GM18505 (cell line): ENCODE measurements around the gene CTSF.
"Not testable (repeated sequence)": the region's sequence is repeated elsewhere in the genome, so short reads cannot be mapped to it uniquely, and the experiment has no call there.

ENCODE experiments used
- ATAC-seq: cut with Tn5 transposase; IDR thresholded peaks from one replicate; pipeline ENCODE4 v1.9.1; 2021; ENCODE audit not compliant: unreplicated experiment
- POLR2A ChIP-seq: IDR thresholded peaks from 4 replicates; pipeline ENCODE4 v1.6.1; 2011; ENCODE audit warnings: borderline replicate concordance; ENCODE audit not compliant: insufficient read depth, insufficient read length; ENCODE audit errors: extremely low read depth

CTSF gene

DNA sequence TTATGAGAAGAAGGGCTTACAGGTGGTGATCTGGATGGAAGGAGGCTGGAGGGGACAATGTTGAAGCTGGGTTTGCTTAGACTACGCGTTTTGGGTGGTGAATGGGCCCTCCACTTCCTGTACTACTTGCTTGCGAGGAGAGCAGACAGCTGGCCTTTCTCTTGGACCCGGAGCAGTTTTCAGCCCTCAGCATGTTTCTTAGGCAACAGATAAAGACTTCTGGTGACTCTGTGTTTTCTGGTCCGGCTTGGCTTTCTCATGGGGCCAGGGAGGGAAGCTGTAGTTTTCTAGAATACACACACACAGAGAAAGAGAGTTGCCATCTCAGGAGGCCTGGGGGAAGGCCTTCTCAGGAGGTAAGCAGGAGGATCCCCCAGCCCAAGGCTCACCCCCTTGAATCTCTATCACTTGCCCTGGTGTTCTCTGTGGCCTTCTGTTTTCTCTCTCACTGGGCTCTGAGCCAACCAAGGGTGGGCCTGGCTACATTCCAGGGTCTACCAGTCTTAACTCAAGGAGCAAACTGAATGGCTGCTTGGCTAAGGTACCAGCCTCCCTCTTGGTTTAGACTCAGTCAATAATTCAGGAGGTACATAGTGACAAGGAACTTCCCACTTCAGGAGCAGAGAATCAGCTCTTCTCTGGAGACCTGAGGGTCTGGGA is 27.0 kb upstream of the CTSF start:
- no peak for ATAC-seq
- TF ChIP-seq POLR2A: no peak

DNA sequence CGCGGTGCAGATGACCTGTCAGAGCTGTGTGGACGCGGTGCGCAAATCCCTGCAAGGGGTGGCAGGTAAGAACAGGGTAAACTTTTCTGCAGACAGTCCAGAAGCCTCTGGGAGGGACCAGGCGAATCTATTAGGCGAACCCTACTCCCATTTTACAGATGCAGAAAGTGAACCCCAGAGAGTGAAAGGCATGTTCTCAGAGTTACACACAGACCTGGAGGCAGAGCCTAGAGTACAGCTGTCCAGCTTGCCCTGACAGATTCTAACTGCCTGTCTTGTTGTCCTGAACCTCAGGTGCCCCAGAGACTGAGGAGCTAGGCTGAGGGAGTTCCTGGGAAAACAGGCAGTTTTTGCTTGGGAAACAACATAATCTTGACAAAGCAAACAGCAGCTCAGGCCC is 25.2 kb upstream of the CTSF start:
- no peak for ATAC-seq
- no peak for TF ChIP-seq POLR2A

DNA sequence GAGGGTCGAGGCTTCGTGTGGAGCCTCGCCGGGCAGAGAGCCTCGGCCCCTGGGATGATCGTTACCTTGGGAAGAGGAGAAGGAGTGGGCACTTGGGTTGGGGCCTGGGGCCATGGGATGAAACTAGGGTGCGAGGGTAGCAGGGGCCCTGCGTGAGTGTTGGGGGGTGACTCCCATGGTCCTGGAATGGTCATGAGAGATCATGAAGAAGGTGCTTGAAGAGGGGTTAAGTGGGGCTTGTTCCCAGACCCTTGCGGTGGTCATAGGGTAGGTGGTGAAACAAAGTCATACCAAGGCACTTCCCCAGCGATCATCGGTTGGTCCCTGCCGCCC is 24.9 kb upstream of the CTSF start:
- TF ChIP-seq POLR2A: no peak
- peak; percentile 33 for ATAC-seq

GRCh38 chr11:66592457-66593302 is 24.3 kb upstream of the CTSF start, which contains the start of the genes CCDC87 and CCS:
Gene CCDC87 (minus strand): TSS chr11:66593063. CDS start chr11:66593015, 48 bp downstream.
Gene CCS (plus strand): TSS chr11:66593185. CDS start chr11:66593262, 77 bp downstream.
- TF ChIP-seq POLR2A: peak; percentile 98
- peak; percentile 83 for ATAC-seq

GRCh38 chr11:66591175-66591574 is 22.8 kb upstream of the CTSF start:
- TF ChIP-seq POLR2A: no peak
- ATAC-seq: no peak

DNA sequence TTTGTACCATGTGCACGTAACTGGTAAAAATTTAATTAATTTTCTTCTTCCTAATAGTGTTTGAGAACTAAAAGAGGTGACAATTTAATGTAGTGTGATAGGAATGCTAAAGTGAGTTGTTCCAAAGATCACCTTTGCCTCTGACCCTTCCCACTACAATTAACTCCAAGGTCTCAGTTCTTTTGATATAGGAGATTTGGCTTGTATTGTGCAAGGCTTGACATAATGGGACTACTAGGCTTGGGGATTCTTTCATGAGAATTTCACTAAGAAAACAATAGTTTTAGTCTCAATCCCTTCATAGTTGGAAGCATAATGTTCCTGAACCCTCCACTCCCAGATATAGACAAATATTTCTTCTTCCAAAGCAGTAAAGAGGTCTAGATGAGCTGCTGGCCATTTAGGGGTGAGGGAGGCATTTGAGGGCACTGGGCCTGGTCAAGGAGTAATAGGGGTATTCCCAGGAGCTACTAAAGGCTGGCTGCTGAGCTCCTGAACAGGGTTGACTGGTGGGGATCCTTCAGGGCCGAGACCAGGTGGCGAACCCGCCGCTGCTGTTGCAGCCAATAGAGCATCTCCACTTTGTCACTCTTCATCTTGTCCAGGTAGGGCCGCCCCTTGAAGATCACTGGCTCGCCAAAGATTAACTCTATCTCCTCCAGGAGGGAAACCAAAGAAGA is 21.7 kb upstream of the CTSF start:
- no peak for ATAC-seq
- no peak for TF ChIP-seq POLR2A

DNA sequence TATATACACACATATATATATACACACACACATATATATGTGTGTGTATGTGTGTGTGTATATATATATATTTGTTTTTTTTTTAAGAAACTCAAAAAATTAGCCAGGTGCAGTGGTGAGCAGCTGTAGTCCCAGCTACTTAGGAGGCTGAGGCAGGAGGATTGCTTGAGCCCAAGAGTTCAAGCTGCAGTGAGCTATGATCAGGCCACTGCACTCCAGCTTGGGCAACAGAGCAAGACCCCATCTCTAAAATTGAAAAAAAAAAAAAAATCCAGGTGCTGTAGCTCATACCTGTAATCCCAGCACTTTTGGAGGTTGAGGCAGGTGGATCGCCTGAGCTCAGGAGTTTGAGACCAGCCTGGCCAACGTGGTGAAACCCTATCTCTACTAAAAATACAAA is 20.9 kb upstream of the CTSF start:
- ATAC-seq: not testable (repeated sequence)

DNA sequence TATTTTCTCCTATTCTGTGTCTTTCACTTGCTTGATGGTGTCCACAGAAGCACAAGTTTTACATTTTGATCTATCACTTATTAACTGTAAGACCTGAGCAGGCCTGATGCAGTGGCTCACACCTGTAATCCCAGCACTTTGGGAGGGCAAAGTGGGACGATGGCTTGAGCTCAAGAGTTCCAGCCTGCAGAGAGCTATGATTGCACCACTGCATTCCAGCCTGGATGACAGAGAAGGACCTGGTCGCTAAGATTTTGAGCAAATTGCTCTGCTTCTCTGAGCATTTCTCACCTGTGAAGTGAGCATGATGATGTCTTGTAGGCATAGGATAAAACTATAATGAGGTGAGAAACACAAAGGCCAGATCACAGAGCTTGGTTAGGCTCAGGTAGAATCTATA is 17.7 kb upstream of the CTSF start:
- ATAC-seq: no peak
- TF ChIP-seq POLR2A: no peak

GRCh38 chr11:66585447-66585846 is 17.0 kb upstream of the CTSF start:
- ATAC-seq: not testable (repeated sequence)

- not testable (repeated sequence) for ATAC-seq
Measured at GRCh38 chr11:66582565-66583147, 14.2 kb upstream of the CTSF start.

DNA sequence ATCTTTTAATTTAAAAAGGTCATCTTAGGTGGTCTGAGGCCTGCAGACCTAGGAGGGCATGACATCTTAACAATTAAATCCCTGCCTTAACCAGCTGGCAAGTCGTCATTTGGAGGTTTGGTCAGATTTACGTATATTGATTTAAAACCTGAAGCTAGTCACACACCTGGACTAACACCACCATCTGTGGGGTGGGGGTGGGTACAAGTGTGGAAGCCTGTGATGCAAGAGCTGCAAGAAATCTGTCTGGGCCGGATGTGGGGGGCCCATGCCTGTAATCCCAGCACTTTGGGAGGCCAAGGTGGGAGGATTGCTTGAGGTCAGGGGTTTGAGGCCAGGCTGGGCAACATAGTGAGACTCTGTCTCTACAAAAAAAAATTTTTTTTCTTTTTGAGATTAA is 12.9 kb upstream of the CTSF start:
- ATAC-seq: no peak
- no peak for TF ChIP-seq POLR2A

- no peak for TF ChIP-seq POLR2A
- ATAC-seq: no peak
Measured at GRCh38 chr11:66580803-66581202, 12.4 kb upstream of the CTSF start.

- ATAC-seq: no peak
- no peak for TF ChIP-seq POLR2A
Measured at GRCh38 chr11:66579017-66579606, 10.7 kb upstream of the CTSF start.
